Psoas muscle (tissue), 8 donors: Measurements from ENCODE around the gene TUSC2. TPM values are rescaled to one million over a fixed set of nuclear protein-coding genes. Genes with fewer than 3 reads are reported as not detected.

ENCODE experiments used
- ATAC-seq, 4 donors: fragments of 200-7000 bp; cut with Tn5 transposase; one replicate each; pipeline ENCODE4 v1.9.1; 2020; ENCODE audit warnings: moderate library complexity in 3 of 4, mild to moderate bottlenecking in 2 of 4
- DNase-seq, 2 donors: peaks; one replicate each; pipeline ENCODE4 v3.0.0-alpha.2; 2020
- H3K27ac ChIP-seq: fragments of 200-600 bp; one replicate; pipeline ENCODE4 v1.8.0; 2022
- H3K27me3 ChIP-seq, 3 donors: fragments of 200-600 bp in 1 of 3; one replicate each; pipeline versions ENCODE4 v1.6.1 to v1.8.0; 2013 to 2022; ENCODE audit warnings: low read length in 2 of 3, mild to moderate bottlenecking in 2 of 3, moderate library complexity in 1 of 3; ENCODE audit not compliant: insufficient read depth in 3 of 3
- H3K36me3 ChIP-seq, 2 donors: fragments of 200-600 bp in 1 of 2; one replicate each; pipeline versions ENCODE4 v1.6.1 to v1.8.0; 2013 to 2022; ENCODE audit warnings: low read depth in 1 of 2, mild to moderate bottlenecking in 1 of 2, moderate library complexity in 1 of 2; ENCODE audit not compliant: insufficient read depth in 1 of 2
- H3K4me1 ChIP-seq: fragments of 200-600 bp; one replicate; pipeline ENCODE4 v1.8.0; 2022
- H3K4me3 ChIP-seq: fragments of 200-600 bp; one replicate; pipeline ENCODE4 v1.8.0; 2022; ENCODE audit warnings: mild to moderate bottlenecking
- H3K9me3 ChIP-seq: fragments of 200-600 bp; one replicate; pipeline ENCODE4 v1.8.0; 2022
- CTCF ChIP-seq: fragments of 200-600 bp; IDR thresholded peaks from one replicate; pipeline ENCODE4 v1.8.0; 2022; ENCODE audit warnings: antibody characterized with exemption
- WGBS, 3 donors: extraction: QIAGEN DNeasy Blood & Tissue Kit; methylation state at CpG; one replicate each; pipeline versions ENCODE4 v1.1.6 to v1.1.7; 2013; 5-methylcytosine and 5-hydroxymethylcytosine counted together
- intact Hi-C, 2 donors: fragments of 100-400 bp; cut with DNase I; formaldehyde crosslinking; loops; one replicate each; pipeline versions ENCODE4 v1.11.0 to v1.14.2; 2022
- polyA plus RNA-seq, 3 donors: library from polyadenylated mRNA; stranded (reverse); fragments of 200-250 nt; gene quantifications; one replicate each; pipeline ENCODE4 v1.2.3, GENCODE V29; 2013
- total RNA-seq, 4 donors: library from RNA; stranded (reverse); fragmentation: NEBNext Ultra II Directional in 2 of 4; extraction: Animal tissue kit (Norgen Biotek cat#: 25700) in 2 of 4; gene quantifications; one replicate each; pipeline versions ENCODE4 v1.2.1 to v1.2.4, GENCODE V29; 2021 to 2023
- donor health status: healthy with polysubstance abuse.
- donor health status: DM: no; HTN: no; CAD: no; lungs with moderate emphysema.
- donor health status: Bipolar disorder and iron deficiency.
- donor health status: healthy.
- donor health status: DM: yes; HTN: yes; CAD: no.
- donor health status: DM: no; HTN: no; CAD: no.
- donor health status: DM: no; HTN: no; CAD: no.
- donor health status: DM: yes; HTN: yes; CAD: no.

Gene TUSC2
- total and polyA plus RNA-seq, 7 donors: 31.5 to 100 (median 38.0) TPM

DNA sequence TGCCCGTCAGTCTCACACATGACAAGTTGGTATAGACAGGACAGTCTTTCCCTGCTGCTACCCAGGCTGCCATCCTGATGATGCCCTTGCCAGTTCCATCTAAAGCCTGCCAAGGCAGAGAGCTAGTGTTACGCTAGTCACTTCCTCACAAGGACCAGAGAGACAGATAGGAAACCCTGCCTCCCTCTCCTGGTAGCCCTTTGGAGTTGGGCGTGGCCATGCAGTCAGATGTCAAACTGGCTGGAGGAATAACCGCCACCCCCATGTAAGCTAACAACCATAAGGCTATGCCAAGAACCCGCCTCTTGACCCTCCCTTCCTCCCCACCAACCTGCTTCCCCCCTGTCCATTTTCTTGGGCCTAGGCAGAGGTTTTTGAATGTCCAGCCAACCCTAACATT, 28.5 kb upstream of the TUSC2 start:
- peak overlapping the region; percentile 82 for H3K4me3 ChIP-seq
- 13 to 31% (median 18%) methylated on average over 5 of the region's 5 CpGs for WGBS, 3 donors
- H3K27me3 ChIP-seq: no peaks in the 10 kb centered on the region
- TF ChIP-seq CTCF: no peak
- ATAC-seq (peak in 3 of 4 donors; percentile 21 to 44 (median 39)), DNase-seq (peak in 1 of 2 donors; percentile 67)
- intact Hi-C loops: no loop called here
- peak overlapping the region; percentile 95 for H3K27ac ChIP-seq
- peaks cover 5 to 47% of the 10 kb centered on the region in 2 donors for H3K36me3 ChIP-seq
- H3K9me3 ChIP-seq: no peaks in the 10 kb centered on the region
- H3K4me1 ChIP-seq: peaks cover 50% of the 10 kb centered on the region

- ATAC-seq (no peak), DNase-seq (no peak)
- 33 to 48% (median 36%) methylated on average over 5 of the region's 5 CpGs for WGBS, 3 donors
- peaks cover 55% of the 10 kb centered on the region for H3K4me1 ChIP-seq
- intact Hi-C loops: no loop called here
- H3K4me3 ChIP-seq: peak overlapping the region; percentile 82
- no peaks in the 10 kb centered on the region for H3K9me3 ChIP-seq
- peaks cover 5 to 47% of the 10 kb centered on the region in 2 donors for H3K36me3 ChIP-seq
- no peak for TF ChIP-seq CTCF
- H3K27me3 ChIP-seq: no peaks in the 10 kb centered on the region
- H3K27ac ChIP-seq: peak overlapping the region; percentile 95
These were observed 28.0 kb upstream of the TUSC2 start for GRCh38 chr3:50355829-50356552.

GRCh38 chr3:50354850-50355249, 26.8 kb upstream of the TUSC2 start:
- H3K9me3 ChIP-seq: no peaks in the 10 kb centered on the region
- H3K4me3 ChIP-seq: no peak overlapping the region
- no peaks in the 10 kb centered on the region for H3K27me3 ChIP-seq
- 71 to 81% (median 75%) methylated on average over 7 of the region's 7 CpGs for WGBS, 3 donors
- H3K4me1 ChIP-seq: peaks cover 55% of the 10 kb centered on the region
- ATAC-seq (no peak), DNase-seq (no peak)
- TF ChIP-seq CTCF: no peak
- H3K36me3 ChIP-seq: peaks cover 5 to 47% of the 10 kb centered on the region in 2 donors
- intact Hi-C loops: no loop called here
- H3K27ac ChIP-seq: no peak overlapping the region

DNA sequence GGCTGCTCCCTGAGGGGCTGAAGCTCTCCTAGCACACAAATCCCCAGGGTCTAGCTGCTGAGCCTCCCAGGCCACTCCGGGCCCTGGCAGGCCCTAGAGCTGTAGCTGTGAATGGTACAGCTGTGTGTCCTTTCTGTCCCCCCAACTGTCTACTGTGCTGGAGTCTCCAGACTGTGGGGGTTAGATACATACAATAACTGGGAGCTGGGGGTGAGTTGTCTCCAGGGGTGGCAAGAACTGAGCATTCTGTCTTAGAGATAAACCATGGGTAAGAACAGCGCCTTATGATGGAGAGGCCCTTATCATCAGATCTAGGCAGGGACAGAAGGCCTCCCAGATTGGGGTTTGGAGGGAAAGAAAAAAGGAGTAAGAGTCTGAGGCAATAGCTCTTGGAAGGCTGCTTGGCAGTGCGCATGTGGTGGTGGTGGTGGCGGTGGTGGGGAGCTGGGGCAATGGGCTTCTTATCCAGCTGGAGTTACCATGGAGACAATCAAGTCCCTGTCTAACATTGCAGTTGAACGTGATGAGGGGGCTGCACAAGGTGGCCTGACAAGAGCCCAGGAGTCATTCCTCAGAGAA, 26.3 kb upstream of the TUSC2 start:
- 74 to 79% (median 75%) methylated on average over 5 of the region's 5 CpGs for WGBS, 3 donors
- TF ChIP-seq CTCF: no peak
- no peaks in the 10 kb centered on the region for H3K9me3 ChIP-seq
- no peaks in the 10 kb centered on the region for H3K27me3 ChIP-seq
- intact Hi-C loops: no loop called here
- H3K4me1 ChIP-seq: peaks cover 61% of the 10 kb centered on the region
- DNase-seq (no peak), ATAC-seq (no peak)
- H3K36me3 ChIP-seq: peaks cover 5 to 47% of the 10 kb centered on the region in 2 donors
- H3K27ac ChIP-seq: no peak overlapping the region
- no peak overlapping the region for H3K4me3 ChIP-seq
